ENCODE measurements around the gene TXNL4A.
"Not testable (repeated sequence)": the region's sequence is repeated elsewhere in the genome, so short reads cannot be mapped to it uniquely, and the experiment has no call there.

TXNL4A gene

DNA sequence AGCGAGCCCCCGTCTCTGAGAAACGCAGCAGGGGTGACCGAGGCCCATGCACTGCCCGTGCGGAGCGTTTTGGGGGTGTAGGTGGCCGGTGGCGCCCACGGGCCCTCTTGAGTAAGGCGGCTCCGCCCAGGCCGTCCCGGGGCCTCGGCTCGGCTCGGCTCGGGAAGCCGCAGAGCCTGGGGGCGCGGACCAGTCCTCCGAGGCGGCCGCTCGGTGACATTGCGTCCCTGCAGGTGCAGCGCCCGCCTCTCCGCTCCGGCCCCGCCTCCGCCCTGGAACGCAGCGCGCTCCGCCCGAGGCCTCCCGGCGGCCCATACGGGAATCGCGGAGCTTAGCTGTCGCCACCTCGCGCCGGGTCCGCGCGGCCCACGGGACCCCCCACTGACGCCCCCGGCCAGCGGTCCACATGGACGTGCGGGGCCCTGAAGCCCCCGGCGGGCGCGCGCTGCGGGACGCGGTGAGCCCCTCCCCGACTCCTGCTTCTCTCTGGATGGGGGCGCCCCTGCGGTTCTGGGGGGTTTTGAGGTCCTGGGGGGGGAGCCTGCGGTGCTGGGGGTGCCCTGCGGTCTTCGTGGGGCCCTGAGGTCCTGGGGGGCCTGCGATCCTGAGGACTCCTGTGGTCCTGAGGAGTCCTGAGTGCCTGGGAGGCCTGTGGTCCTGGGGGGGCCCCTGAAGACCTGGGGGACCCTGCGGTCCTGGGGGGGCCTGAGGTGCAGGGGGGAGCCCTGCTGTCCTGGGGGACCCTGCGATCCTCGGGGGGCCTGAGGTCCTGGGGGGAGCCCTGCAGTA lies 23.8 kb downstream of the TXNL4A start, which contains the start of gene HSBP1L1:
TSS of gene HSBP1L1 (plus strand) at position 314 of the 789 bp plus-strand sequence. CDS start at position 407, 93 bp downstream.
- peak; percentile 43 for DNase-seq (ENCODE audit: low spot score)

DNA sequence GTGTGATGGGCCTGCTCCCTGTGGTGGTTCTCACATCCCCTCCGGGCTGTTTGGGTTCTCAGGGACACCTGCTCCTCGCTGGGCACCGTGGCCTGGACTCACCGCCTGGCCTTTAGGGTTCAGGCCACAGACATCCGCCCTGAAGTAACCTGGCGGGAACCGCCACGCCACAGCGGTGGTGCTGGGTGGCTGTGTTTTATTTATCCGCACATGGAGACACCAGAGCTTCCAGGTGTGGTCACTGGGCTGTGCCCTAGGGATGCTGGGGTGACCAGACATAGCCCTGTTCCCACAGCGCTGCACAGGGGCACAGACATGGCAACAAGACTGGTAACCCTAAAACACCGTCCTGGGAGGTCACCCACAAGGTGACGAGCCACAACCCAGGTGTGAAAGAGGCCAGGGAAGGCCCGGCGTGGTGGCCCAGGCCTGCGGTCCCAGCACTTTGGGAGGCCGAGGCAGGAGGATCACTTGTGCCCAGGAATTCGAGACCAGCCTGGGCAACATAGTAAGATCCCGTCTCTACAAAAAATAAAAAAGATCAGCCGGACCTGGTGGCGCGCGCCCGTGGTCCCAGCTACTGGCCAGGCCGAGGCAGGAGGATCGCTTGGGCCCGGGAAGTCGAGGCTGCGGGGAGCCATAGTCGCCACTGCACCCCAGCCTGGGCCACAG lies 24.6 kb downstream of the TXNL4A start:
- DNase-seq (ENCODE audit: low spot score), result no peak

DNA sequence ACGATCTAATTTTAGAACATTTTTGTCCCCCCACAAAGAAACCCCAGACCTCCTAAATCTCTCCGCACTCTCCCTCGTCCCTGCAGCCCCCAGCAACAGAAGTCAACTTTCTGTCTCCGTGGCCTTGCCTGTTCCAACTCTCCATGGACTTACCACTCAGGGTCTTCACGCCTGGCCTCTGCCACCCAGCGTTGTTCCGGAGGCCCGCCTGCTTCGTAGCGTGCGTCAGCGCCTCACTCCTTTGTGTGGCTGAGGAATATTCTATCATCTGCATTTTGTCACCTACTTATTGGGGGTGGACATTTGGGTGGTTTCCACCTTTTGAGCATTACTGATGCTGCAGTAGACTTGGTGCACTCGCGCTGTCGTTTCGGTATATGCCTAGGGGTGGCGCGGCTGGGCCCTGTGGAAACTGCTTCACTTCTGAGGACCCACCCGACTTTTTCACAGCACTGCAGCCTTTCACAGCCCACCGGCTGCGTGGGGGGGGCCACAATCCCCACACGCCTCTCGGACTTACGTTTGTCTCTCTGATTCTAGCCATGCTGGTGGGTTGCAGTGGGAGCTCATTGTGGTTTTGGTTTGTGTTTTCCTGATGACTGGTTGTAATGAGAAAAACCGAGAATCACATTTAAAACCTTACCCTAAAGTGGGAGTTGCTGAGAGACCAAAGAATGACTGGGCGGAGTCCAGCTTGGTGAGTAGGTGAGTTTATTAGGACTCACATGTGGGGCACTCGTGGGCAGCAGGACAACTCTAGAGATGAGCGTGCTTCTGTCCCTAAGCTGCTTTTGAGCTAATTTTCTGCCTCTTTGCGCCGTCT lies 25.3 kb downstream of the TXNL4A start:
- no peak for DNase-seq (ENCODE audit: low spot score)

DNA sequence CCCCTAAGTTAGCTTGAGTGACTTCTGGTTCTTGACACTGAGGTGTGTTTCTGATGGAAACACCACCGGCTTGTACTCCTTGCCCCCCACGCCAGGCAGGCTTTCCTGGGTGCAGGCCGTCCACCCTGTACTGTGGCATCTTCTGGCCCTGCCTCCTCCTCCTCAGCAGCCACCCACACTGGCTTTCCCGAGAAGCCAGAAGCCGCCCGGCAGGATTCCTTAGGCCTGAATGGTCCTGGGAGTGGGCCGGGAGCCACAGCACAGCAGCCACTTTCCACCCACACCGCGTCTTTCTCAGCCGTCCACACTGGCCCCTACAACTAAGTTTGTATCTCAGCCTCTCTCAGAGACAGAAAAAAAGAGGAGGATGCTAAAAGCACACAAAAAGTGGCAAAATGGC lies 26.1 kb downstream of the TXNL4A start:
- DNase-seq (ENCODE audit: low spot score), result no peak

DNA sequence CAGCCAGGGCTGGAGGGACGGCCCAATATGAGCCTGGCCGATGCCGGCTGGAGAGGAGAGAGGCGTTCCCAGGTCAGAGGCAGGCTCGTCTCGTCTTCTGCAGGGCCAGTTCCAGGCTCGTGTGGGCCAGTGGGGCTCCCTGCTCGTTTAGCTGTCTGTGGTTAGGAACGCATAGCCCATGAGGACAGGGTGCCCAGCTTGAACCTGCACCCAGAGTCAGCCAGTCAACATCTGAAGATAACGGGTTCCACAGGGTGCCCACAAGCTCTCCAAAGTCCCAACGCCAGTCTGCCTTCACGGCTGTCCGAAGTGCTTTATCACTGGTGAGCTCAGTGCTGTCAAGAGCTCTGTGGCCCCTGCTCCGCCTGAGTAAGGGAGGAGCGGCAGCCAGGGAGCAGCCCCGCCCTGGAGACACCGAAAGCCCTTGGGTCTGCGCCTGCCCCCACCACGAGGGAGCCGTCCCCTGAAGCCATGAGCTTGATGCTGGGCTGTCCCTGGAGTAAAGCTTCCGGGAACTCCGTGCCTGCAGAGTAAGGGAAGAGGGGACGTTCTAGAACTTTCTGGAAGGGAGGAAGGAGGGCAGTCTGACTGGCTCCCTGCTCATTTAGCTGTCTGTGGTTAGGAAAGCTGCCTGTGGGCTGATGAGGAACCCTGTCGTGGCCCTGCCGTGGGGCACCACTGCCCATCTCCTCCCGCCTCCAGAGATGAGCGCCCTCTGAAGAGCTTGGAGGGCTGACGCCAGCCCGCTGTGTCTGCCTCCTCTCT lies 26.7 kb downstream of the TXNL4A start:
- peak; percentile 55 for DNase-seq (ENCODE audit: low spot score)

DNA sequence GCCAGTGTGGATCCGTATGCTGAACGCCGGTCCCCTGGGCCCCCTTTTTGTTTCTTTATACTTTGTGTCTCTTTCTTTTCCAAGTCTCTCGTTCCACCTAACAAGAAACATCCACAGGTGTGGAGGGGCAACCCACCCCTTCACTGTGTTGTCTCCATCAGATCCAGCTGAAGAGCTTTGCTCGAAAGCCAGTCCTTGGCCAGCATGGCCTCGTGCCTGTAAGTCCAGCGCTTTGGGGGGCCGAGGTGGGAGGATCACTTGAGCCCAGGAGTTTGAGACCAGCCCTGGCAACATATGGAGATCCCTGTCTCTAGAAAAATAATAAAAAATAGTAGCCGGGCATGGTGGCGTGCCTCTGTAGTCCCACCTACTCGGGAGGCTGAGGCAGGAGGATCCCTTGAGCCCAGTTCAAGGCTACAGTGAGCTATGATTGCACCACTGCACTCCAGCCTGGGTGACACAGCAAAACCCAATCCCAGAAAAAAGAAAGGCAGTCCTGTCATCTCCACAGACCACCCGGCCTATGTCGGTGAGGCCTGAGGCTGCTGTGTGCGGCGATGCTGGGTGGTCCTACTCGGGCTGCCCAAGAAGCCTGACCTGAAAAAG lies 27.3 kb downstream of the TXNL4A start:
- DNase-seq (ENCODE audit: low spot score), result no peak

DNA sequence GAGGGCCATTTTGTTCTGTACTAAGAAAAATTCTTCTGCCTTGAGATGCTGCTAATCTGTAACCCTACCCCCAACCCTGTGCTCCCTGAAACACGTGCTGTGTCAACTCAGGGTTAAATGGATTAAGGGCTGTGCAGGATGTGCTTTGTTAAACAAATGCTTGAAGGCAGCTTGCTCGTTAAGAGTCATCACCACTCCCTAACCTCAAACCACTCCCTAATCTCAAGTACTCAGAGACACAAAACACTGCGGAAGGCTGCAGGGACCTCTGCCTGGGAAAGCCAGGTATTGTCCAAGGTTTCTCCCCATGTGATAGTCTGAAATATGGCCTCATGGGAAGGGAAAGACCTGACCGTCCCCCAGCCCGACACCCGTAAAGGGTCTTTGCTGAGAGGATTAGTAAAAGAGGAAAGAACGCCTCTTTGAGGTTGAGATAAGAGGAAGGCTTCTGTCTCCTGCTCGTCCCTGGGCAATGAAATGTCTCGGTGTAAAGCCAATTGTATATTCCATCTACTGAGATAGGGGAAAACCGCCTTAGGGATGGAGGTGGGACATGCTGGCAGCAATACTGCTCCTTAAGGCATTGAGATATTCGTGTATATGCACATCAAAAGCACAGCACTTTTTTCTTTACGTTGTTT lies 28.1 kb downstream of the TXNL4A start:
- not testable (repeated sequence) for DNase-seq (ENCODE audit: low spot score)

DNA sequence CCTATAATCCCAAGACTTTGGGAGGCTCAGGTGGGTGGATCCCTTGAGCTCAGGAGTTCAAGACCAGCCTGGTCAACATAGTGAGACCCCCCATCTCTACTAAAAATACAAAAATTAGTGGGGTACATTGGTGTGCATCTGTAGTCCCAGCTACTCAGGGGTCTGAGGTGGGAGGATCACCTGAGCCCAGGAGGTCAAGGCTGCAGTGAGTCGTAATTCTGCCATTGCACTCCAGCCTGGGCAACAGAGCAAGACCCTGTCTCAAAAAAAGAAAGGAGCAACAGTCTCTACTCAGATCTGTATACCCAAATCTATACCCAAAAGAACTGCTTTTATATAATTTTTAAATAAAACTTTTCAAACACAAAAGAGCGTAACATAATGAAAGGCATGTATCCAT lies 29.4 kb downstream of the TXNL4A start:
- no peak for DNase-seq (ENCODE audit: low spot score)

DNA sequence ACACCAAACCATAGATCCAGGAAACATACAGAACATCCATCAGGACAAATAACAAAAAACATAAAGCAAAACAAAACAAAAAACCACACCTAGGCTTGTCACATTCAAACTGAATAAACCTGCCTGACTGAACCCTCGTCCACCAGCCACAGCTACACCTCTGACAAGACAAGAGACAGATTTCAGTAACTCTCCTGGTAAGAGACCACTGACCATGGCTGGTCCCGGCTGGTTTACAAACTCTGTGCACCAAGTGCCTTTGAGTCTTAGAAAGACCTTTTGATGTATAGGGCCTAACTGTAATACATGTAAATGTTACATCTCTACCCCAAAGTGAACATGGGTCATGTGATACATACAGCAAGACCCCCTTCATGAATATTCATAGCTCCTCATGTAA lies 32.1 kb downstream of the TXNL4A start:
- DNase-seq (ENCODE audit: low spot score), result no peak

DNA sequence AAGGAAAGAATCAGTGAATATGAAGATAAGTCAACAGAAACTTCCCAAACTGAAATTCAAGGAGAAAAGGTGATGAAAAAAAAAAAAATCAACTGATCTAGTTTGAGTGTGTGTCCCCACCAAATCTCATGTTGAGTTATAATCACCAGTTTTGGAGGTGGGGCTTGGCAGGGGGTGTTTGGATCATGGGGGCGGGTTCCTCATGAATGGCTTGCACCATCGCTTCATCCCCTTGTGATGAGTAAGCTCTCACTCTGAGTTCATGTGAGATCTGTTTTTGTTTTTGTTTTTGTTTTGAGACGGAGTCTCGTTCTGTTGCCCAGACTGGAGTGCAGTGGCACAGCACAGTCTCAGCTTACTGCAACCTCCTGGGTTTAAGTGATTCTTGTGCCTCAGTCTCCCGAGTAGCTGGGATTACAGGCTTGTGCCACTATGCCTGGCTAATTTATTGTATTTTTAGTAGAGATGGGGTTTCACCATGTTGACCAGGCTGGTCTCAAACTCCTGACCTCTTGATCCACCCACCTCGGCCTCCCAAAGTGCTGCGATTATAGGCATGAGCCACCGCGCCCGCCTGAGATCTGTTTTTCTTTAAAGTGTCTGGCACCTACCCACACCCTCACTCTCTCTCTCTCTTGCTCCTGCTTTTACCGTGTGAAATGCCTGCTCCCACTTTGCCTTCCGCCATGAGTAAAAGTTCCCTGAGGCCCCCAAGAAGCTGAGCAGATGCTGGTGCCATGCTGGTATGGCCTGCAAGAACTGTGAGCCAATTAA lies 32.9 kb downstream of the TXNL4A start:
- DNase-seq (ENCODE audit: low spot score), result no peak

DNA sequence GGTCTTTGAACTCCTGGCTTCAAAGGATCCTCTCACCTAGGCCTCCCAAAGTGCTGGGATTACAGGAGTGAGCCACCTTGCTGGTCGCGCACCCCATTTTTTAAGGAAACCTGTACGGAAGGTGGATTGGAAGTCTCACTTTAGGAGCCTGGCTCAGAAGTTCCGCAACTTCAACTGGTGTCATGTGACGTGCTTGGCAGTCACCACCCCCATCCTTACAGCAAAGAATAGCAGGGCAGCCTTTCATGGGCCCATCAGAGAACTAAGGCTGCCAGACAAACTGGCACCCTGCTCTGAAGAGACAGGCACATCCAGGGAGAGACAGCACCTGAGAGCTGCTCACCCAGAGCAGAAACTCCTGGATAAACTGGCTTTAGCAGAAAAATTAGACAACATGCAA lies 33.6 kb downstream of the TXNL4A start:
- no peak for DNase-seq (ENCODE audit: low spot score)

DNA sequence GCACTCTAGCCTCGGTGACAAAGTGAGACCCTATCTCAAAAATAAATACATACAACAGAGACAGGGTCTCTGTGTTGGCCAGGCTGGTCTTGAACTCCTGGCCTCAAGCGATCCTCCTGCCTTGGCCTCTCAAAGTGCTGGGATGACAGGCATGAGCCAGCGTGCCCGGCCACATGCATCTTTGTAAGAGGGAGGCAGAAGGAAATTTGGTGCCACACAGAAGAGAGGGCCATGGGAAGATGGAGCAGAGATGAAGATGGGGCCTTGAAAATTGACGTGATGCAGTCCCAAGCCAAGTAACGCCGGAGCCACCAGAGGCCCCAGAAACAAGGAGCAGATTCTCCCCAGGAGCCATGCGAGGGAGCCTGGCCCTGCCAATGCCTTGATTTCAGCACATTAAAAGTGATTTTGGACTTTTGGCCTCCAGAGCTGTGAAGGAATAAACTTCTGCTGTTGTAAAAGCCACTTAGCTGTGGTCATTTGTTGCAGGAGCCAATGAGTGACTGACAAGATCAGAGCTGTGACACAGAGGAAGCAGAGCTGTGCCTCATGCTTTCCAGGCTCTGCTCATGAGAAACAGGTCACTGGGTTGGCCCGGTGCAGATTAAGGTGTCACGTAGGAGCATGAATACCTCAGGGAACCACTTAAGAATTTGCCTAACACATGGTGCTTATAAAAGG lies 34.3 kb downstream of the TXNL4A start:
- DNase-seq (ENCODE audit: low spot score), result no peak

DNA sequence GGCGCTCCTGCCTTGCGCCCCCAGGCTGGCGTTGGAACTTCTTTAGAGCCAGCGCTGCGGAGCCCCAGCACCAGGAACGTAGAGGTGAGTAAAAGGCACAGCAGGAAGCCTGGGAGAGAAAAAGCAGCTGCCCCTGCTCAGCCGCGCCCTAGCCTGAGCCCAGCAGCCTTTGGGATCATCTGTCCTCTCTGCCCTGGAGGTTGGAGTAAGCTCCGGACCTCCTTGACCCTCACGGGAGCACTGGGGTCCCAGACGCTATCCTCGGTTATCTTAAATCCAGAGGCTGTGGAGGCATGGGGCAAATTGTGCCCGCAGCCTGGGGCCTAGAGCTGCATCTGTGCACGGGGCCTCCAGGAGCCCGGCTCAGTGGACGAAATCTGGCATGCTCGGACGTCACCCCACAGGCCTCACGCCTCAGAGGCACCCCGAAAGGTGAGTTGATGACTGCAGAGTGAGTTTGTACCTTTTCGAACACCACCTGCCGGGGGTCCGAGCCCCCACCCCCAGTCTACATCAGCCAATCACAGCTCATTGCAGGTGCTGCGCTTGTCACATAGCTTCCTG lies 35.3 kb downstream of the TXNL4A start:
- DNase-seq (ENCODE audit: low spot score), result no peak

DNA sequence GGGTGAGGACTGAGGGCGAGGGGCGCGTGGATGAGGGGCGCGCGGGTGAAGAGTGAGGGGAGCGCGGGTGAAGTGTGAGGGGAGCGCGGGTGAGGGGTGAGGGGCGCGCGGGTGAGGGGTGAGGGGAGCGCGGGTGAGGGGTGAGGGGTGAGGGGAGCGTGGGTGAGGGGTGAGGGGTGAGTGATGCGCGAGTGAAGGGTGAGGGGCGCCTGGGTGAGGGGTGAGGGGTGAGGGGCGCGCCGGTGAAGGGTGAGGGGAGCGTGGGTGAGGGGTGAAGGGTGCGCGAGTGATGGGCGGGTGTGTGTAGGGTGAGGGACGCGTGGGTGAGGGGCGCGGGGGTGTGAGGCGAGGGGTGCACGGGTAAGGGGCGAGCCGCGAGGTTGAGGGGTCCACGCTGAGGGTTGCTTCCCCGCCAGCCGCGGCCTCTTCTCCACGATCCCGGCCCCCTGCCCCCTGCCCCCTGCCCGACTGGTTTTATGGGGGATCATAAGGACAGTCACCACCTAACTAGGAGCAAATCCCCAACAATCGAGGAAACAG lies 35.8 kb downstream of the TXNL4A start:
- DNase-seq (ENCODE audit: low spot score), result no peak

DNA sequence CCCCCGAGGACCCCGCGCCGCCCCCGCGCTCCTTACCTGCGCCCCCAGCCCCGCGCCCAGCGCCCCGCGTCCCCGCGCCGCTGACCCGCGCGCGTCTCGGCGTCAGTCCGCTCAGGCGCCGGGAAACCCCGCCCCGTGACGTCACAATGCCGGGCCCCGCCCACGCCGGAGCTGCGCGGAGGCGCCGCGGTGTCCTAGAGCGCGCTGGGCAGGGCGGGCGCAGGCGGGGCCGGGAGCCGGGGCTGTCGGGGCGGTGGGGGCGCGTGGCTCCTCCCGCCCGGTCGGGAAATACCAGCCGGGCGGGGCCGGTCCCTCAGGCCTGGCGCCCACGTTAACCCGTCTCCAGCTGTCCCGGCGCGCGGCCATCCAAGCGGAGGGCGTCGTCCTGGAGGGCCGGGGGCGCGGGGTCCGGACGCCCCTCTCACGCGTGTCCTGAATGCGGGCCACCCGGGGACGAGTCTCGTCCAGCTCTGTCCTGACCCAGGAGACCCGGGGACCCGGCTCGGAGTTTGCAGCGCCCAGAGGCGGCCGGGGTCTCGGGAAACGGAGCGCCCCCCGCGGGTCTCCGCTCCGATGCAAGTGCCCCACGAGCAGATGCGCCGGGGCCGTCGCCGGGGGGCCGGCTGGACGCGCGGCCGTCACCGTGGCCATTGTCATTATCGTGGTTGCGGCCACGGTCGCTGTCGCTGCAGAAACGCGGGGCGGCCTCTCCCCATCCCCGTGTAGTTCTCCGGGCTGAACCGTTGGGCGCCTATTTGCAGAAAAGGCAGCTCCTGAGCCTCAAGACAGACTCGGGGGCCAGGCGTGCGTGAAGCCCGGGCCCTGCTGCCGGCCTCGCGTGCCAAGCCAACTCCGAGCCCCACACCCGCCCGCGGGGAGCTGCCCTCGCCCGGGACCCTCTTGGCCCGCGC lies 36.6 kb downstream of the TXNL4A start, which contains the start of gene SLC66A2:
TSS of gene SLC66A2 (minus strand) at position 109 of the 911 bp plus-strand sequence. CDS start 727 bp downstream, outside the sequence.
- peak; percentile 88 for DNase-seq (ENCODE audit: low spot score)

DNA sequence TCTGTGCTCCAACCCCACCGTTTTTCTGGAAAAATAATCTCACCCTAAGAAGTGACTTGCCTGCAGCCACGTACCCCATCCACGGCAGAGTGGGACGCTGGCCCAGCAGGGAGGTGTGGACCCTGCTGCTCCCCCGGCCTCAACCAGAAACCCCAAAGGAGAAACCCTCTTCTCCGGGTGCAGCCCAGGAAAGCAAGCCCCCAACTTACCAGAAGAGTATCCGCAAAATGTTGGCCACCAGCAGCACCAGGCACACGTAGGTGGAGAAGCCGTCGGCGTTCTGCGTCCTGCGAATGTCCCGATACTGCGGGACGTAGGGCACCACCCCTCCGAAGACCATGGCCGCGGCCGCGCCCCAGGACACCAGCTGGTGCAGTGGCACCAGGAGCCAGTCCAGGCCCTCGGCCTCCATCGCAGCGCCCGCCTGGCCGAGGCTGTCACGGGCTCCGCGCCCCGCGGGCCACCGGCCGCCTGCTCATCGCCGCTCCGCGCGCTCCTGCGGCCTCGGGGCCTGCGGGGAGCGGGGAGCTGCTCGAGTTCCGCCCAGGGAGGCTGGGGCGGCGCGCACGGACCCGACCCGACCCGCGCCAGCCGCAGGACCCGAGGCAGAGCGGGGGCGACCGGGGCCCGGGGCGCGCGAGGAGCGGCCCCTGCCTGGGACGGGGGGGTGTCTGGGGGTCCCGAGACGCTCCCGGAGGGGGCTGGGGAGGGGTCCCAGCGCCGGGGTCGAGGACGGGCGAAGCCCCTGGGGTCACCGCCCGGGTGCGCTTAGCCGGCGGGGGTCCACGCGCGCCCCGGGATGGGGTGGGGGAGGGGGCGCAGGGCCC lies 37.6 kb downstream of the TXNL4A start:
- peak; percentile 55 for DNase-seq (ENCODE audit: low spot score)
